Measurements from ENCODE around the gene PTCD2.
"Not testable (repeated sequence)": the region's sequence is repeated elsewhere in the genome, so short reads cannot be mapped to it uniquely, and the experiment has no call there.

The PTCD2 gene

DNA sequence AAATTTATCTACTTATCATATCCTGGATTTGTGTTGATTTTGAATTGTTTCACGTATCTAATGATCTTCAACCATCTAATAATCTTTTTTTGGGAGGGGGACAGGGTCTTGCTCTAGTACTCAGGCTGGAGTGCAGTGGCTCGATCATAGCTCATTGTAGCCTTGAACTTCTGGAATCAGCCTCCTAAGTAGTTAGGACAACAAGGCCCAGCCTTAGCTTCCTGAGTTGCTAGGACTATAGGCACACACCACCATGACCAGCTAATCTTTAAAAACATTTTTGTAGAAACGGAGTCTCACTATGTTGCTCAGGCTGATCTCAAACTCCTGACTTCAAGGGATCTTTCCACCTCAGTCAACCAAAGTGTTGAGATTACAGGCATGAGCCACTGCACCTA is 34.8 kb upstream of the PTCD2 start:
- Histone ChIP-seq H3K27ac (ENCODE audit: low read depth, low read length) (no peak overlapping the region), H3K27me3 (ENCODE audit: control insufficient read depth in 1 of 2, insufficient read depth in 2 of 2, low read length in 2 of 2) (no peaks in the 10 kb centered on the region), H3K9ac (ENCODE audit: low read length) (no peak overlapping the region), H3K36me3 (ENCODE audit: insufficient read depth, low read length) (peaks cover 5% of the 10 kb centered on the region), H3K9me3 (ENCODE audit: low read length) (no peaks in the 10 kb centered on the region), H3K4me1 (ENCODE audit: insufficient read depth, low read length) (peaks cover 32% of the 10 kb centered on the region), H3K4me3 (ENCODE audit: low read depth in 1 of 2, low read length in 2 of 2) (no peak overlapping the region)

DNA sequence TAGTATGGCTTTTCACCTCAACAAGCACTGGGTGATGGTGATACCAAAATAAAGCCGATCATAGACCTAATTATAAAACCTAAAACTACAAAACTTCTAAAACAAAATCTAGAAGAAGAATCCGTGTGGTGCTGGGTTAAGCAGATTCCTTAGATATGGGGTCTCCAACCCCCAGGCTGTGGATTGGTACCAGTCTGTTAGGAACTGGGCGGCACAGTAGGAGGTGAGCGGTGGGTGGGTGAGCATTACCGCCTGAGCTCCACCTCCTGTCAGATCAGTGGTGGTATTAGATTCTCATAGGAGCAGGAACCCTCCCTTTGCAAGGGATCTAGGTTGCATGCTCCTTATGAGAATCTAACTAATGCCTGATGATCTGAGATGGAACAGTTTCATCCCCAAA is 33.4 kb upstream of the PTCD2 start:
- peaks cover 5% of the 10 kb centered on the region for H3K36me3 ChIP-seq (ENCODE audit: insufficient read depth, low read length)
- no peaks in the 10 kb centered on the region for H3K9me3 ChIP-seq (ENCODE audit: low read length)
- H3K27ac ChIP-seq (ENCODE audit: low read depth, low read length): no peak overlapping the region
- H3K4me3 ChIP-seq (ENCODE audit: low read depth in 1 of 2, low read length in 2 of 2): no peak overlapping the region
- no peaks in the 10 kb centered on the region for H3K27me3 ChIP-seq (ENCODE audit: control insufficient read depth in 1 of 2, insufficient read depth in 2 of 2, low read length in 2 of 2)
- H3K9ac ChIP-seq (ENCODE audit: low read length): no peak overlapping the region
- peaks cover 18% of the 10 kb centered on the region for H3K4me1 ChIP-seq (ENCODE audit: insufficient read depth, low read length)

DNA sequence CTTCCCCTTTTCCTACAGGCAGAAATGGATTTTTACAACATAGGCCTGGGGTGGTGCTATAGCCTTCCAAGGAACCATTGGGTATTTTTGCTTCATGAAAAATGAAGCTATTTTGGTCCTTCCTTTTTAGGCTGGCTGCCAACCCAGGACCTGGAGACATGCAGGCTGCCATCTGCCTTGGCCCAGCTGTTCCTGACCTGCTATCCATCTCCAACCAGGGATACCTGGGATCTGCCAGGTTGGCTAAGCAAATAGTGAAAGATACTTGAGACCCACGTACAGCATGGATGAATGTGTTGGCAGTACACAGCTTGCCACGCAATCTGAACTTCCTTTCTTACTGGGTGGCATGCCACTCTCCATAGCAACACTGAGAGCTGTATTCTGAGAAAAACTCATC is 31.2 kb upstream of the PTCD2 start:
- no peaks in the 10 kb centered on the region for H3K4me1 ChIP-seq (ENCODE audit: insufficient read depth, low read length)
- no peak overlapping the region for H3K27ac ChIP-seq (ENCODE audit: low read depth, low read length)
- H3K36me3 ChIP-seq (ENCODE audit: insufficient read depth, low read length): peaks cover 5% of the 10 kb centered on the region

DNA sequence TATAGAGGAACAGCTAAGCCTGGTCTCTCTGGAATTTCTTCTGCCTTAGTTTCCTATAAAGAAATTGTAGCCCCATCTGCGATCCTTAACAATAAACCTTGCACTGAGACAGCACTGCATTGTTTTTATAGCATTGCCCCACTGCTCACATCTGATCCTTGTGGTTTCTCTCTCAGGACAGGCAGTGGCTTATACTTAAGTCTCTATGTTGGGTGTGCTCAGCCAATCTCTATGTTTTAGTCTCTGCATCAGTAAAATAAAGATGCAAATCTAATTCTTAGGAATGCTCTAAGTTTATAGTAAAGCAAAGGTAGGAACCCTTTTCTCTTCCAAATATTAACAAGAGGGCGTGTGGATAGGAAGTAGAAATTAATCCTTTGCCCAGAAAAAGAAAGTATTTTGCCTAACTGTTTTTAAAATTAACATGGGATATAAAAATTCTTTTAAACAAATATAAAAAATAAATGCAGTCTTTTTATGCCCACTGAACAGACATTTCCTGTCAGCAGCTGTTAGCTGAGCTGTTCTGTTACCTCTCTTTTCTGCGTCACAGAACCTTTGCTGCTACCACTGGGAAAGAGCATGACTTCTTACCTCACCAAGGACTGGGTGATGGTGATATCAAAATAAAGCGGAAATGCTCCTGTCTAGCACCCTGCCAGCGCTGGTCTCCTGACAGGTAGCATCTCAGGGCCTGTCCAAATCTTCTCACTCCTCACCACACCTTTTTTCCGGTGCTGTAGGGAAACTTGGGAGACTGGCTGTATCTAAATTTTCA is 29.6 kb upstream of the PTCD2 start:
- Histone ChIP-seq H3K27ac (ENCODE audit: low read depth, low read length) (no peak overlapping the region), H3K4me3 (ENCODE audit: low read depth in 1 of 2, low read length in 2 of 2) (no peak overlapping the region), H3K27me3 (ENCODE audit: control insufficient read depth in 1 of 2, insufficient read depth in 2 of 2, low read length in 2 of 2) (no peaks in the 10 kb centered on the region), H3K4me1 (ENCODE audit: insufficient read depth, low read length) (no peaks in the 10 kb centered on the region), H3K36me3 (ENCODE audit: insufficient read depth, low read length) (peaks cover 13% of the 10 kb centered on the region), H3K9ac (ENCODE audit: low read length) (no peak overlapping the region), H3K9me3 (ENCODE audit: low read length) (no peaks in the 10 kb centered on the region)

More for the DNA sequence above, 31.2 kb upstream of the PTCD2 start:
- no peak overlapping the region for H3K9ac ChIP-seq (ENCODE audit: low read length)
- no peak overlapping the region for H3K4me3 ChIP-seq (ENCODE audit: low read depth in 1 of 2, low read length in 2 of 2)
- H3K9me3 ChIP-seq (ENCODE audit: low read length): no peaks in the 10 kb centered on the region
- H3K27me3 ChIP-seq (ENCODE audit: control insufficient read depth in 1 of 2, insufficient read depth in 2 of 2, low read length in 2 of 2): no peaks in the 10 kb centered on the region

DNA sequence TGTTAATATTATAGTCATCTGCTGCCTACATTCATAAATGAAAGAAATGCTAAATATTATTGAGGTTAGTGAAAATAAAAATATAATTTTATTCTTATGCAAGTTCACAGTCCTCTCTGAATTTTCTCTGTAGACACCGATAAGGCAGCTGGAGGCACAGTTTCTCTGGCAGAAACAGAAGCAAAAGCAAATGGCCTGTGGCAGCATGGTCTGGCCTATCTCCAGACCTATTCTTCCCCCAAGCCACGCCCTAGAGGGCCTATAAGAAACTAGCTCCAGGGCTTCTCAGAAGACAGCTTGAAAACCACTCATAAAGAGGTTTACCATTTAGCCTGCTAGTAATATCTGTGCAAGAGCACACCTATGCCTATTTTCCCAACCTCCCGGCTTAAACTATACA is 28.6 kb upstream of the PTCD2 start:
- Histone ChIP-seq H3K4me1 (ENCODE audit: insufficient read depth, low read length) (no peaks in the 10 kb centered on the region), H3K9me3 (ENCODE audit: low read length) (no peaks in the 10 kb centered on the region), H3K36me3 (ENCODE audit: insufficient read depth, low read length) (peaks cover 13% of the 10 kb centered on the region), H3K27me3 (ENCODE audit: control insufficient read depth in 1 of 2, insufficient read depth in 2 of 2, low read length in 2 of 2) (no peaks in the 10 kb centered on the region), H3K4me3 (ENCODE audit: low read depth in 1 of 2, low read length in 2 of 2) (no peak overlapping the region), H3K27ac (ENCODE audit: low read depth, low read length) (no peak overlapping the region), H3K9ac (ENCODE audit: low read length) (no peak overlapping the region)

DNA sequence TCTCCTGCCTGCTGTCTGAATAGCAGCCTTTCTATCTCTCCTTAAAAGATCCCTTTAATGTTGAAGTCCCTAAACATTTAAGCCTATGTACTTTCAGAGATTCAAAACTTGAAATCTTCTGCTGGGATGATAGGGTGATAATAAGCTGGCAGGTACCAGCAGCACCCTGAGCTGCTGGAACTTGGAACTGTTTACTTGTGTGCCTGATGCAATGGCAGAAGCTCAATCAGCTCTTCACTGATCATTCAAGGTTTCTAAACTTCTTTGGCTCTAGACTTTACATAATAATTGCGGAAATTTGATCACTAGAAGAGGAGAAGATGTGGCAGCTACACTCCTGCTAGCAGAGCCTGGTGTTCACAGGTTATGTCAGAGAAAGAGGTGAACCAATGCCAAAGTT is 27.8 kb upstream of the PTCD2 start:
- no peak overlapping the region for H3K9ac ChIP-seq (ENCODE audit: low read length)
- no peak overlapping the region for H3K27ac ChIP-seq (ENCODE audit: low read depth, low read length)
- no peaks in the 10 kb centered on the region for H3K27me3 ChIP-seq (ENCODE audit: control insufficient read depth in 1 of 2, insufficient read depth in 2 of 2, low read length in 2 of 2)
- peaks cover 13% of the 10 kb centered on the region for H3K36me3 ChIP-seq (ENCODE audit: insufficient read depth, low read length)
- H3K4me1 ChIP-seq (ENCODE audit: insufficient read depth, low read length): no peaks in the 10 kb centered on the region
- H3K4me3 ChIP-seq (ENCODE audit: low read depth in 1 of 2, low read length in 2 of 2): no peak overlapping the region
- no peaks in the 10 kb centered on the region for H3K9me3 ChIP-seq (ENCODE audit: low read length)

DNA sequence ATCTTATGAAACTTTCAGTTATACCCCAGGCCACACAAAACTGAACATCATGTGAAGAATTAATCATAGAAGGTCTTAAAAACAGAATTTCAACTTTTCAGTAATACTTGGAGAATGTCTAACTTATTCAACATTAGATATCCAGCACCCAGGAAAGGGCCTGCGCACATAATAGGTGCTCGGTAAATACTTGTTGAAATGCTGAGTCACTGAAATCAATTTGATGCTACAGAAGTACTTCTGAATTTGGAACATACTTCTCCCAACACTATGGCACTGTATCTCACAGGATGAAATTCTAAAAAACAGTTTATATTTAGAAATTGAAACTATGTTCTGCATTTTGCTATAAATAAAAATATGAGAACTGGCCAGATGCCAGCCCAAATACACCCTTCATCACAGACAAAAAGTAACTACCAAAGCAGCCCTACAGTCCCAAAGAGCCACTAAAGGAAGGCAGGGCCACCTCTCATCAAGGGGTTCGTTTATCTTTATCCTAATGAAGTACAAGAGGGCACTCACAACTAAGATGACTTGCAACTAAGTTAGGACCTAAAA is 26.6 kb upstream of the PTCD2 start:
- no peak overlapping the region for H3K4me3 ChIP-seq (ENCODE audit: low read depth in 1 of 2, low read length in 2 of 2)
- H3K27me3 ChIP-seq (ENCODE audit: control insufficient read depth in 1 of 2, insufficient read depth in 2 of 2, low read length in 2 of 2): no peaks in the 10 kb centered on the region
- no peaks in the 10 kb centered on the region for H3K9me3 ChIP-seq (ENCODE audit: low read length)
- peaks cover 8% of the 10 kb centered on the region for H3K36me3 ChIP-seq (ENCODE audit: insufficient read depth, low read length)
- H3K27ac ChIP-seq (ENCODE audit: low read depth, low read length): no peak overlapping the region
- no peak overlapping the region for H3K9ac ChIP-seq (ENCODE audit: low read length)
- no peaks in the 10 kb centered on the region for H3K4me1 ChIP-seq (ENCODE audit: insufficient read depth, low read length)

DNA sequence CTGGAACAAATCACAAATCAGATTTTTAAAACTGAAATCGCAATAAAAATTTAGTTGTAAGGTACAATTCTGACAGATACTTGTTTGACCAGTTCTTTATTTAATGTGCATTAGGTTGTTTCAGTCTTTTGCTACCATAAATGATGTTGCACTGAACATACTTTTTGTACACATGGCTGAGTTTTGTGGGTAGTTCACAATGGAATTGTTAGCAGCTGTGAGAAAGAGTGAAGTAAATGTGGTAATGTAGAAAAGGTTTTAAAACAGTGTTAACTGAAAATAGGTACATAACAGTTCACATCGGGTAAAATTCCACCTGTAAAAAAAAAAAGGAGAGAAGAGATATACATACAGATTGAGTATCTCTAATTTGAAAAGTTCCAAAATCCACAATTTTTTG is 25.7 kb upstream of the PTCD2 start:
- Histone ChIP-seq H3K4me3 (ENCODE audit: low read depth in 1 of 2, low read length in 2 of 2) (no peak overlapping the region), H3K36me3 (ENCODE audit: insufficient read depth, low read length) (peaks cover 8% of the 10 kb centered on the region), H3K9ac (ENCODE audit: low read length) (no peak overlapping the region), H3K4me1 (ENCODE audit: insufficient read depth, low read length) (no peaks in the 10 kb centered on the region), H3K27me3 (ENCODE audit: control insufficient read depth in 1 of 2, insufficient read depth in 2 of 2, low read length in 2 of 2) (no peaks in the 10 kb centered on the region), H3K27ac (ENCODE audit: low read depth, low read length) (no peak overlapping the region), H3K9me3 (ENCODE audit: low read length) (no peaks in the 10 kb centered on the region)

DNA sequence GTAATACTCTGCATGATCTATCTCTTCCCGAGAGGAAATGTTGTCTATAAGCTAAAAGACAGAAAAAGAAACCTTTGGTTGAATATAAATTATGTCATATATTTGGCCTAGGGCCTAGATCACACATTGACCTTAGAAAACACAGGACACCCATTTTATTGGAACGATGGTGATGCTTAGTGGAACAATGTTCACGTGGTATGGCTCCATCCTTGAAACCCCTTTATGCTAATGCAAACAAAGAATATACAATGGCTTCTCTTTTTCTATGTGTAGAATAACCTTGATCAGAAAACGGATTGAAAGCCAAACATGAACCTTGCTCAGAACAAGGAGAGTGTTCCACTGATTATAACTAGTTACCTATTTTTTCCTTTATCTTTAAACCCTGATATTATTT is 24.6 kb upstream of the PTCD2 start:
- Histone ChIP-seq H3K36me3 (ENCODE audit: insufficient read depth, low read length) (peaks cover 8% of the 10 kb centered on the region), H3K27ac (ENCODE audit: low read depth, low read length) (no peak overlapping the region), H3K4me1 (ENCODE audit: insufficient read depth, low read length) (no peaks in the 10 kb centered on the region), H3K27me3 (ENCODE audit: control insufficient read depth in 1 of 2, insufficient read depth in 2 of 2, low read length in 2 of 2) (no peaks in the 10 kb centered on the region), H3K9me3 (ENCODE audit: low read length) (no peaks in the 10 kb centered on the region), H3K9ac (ENCODE audit: low read length) (no peak overlapping the region), H3K4me3 (ENCODE audit: low read depth in 1 of 2, low read length in 2 of 2) (no peak overlapping the region)

DNA sequence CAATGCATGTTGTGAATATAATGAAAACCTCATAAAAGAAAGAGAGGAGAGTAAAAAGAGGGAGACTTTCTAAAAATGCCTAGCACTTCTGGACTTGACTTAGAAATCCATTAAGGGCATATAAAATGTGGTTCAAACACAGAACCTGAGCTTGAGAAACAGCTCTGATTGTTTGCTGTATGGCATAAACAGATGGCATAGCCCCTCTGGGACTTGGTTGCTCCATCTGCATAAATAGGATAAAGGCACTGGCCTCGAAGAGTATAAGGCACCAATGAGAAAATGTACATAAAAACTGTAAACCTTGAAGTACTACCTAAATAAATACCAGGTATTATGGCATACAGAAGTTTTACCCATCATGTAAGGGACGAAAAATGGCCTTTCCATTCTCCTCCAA is 23.9 kb upstream of the PTCD2 start:
- no peaks in the 10 kb centered on the region for H3K9me3 ChIP-seq (ENCODE audit: low read length)
- H3K27me3 ChIP-seq (ENCODE audit: control insufficient read depth in 1 of 2, insufficient read depth in 2 of 2, low read length in 2 of 2): no peaks in the 10 kb centered on the region
- no peak overlapping the region for H3K27ac ChIP-seq (ENCODE audit: low read depth, low read length)
- no peaks in the 10 kb centered on the region for H3K4me1 ChIP-seq (ENCODE audit: insufficient read depth, low read length)
- H3K36me3 ChIP-seq (ENCODE audit: insufficient read depth, low read length): peaks cover 8% of the 10 kb centered on the region
- H3K4me3 ChIP-seq (ENCODE audit: low read depth in 1 of 2, low read length in 2 of 2): no peak overlapping the region
- no peak overlapping the region for H3K9ac ChIP-seq (ENCODE audit: low read length)

DNA sequence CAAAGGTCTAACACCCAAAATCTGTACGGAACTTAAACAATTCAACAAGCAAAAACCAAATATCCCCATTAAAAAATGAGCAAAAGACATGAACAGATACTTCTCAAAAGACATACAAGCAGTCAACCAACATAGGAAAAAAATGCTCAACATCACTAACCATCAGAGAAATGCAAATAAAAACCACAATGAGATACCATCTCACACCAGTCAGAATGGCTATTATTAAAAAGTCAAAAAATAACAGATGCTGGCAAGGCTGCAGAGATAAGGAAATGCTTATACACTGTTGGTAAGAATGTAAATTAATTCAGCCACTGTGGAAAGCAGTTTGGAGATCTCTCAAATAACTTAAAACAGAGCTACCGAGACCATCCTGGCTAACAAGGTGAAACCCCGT is 22.0 kb upstream of the PTCD2 start:
- not testable (repeated sequence) for H3K27me3 ChIP-seq (ENCODE audit: control insufficient read depth in 1 of 2, insufficient read depth in 2 of 2, low read length in 2 of 2); H3K27ac ChIP-seq (ENCODE audit: low read depth, low read length); H3K36me3 ChIP-seq (ENCODE audit: insufficient read depth, low read length); H3K9ac ChIP-seq (ENCODE audit: low read length); H3K4me3 ChIP-seq (ENCODE audit: low read depth in 1 of 2, low read length in 2 of 2); H3K4me1 ChIP-seq (ENCODE audit: insufficient read depth, low read length); H3K9me3 ChIP-seq (ENCODE audit: low read length)

DNA sequence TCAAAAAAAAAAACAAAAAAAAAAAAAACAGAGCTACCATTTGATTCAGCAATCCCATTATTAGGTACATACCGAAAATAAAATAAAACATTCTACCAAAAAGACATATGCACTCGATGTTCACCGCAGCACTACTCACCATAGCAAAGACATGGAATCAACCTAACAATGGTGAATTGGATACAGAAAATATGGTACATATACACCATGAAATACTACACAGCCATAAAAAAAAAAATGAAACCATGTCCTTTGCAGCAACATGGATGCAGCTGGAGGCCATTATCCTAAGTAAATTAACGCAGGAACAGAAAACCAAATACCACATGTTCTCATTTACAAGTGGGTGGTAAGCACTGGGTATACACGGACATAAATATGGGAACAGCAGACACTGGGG is 21.5 kb upstream of the PTCD2 start:
- Histone ChIP-seq H3K9ac (ENCODE audit: low read length) (no peak overlapping the region), H3K4me1 (ENCODE audit: insufficient read depth, low read length) (no peaks in the 10 kb centered on the region), H3K9me3 (ENCODE audit: low read length) (no peaks in the 10 kb centered on the region), H3K36me3 (ENCODE audit: insufficient read depth, low read length) (peaks cover 8% of the 10 kb centered on the region), H3K27ac (ENCODE audit: low read depth, low read length) (no peak overlapping the region), H3K4me3 (ENCODE audit: low read depth in 1 of 2, low read length in 2 of 2) (no peak overlapping the region), H3K27me3 (ENCODE audit: control insufficient read depth in 1 of 2, insufficient read depth in 2 of 2, low read length in 2 of 2) (no peaks in the 10 kb centered on the region)

All from muscle layer of colon (tissue), 2 donors.